Neutrophil (primary cell): Measurements from ENCODE around the gene TRAPPC3.

Experiments used
- H3K27ac ChIP-seq: fragments of 200-600 bp; sonication (generic); 2 replicates; pipeline ENCODE4 v1.5.1; 2016; ENCODE audit warnings: mild to moderate bottlenecking, moderate library complexity
- H3K27me3 ChIP-seq: fragments of 200-600 bp; sonication (generic); 2 replicates; pipeline ENCODE4 v1.6.0; 2016; ENCODE audit warnings: mild to moderate bottlenecking
- H3K36me3 ChIP-seq: fragments of 200-600 bp; sonication (generic); 2 replicates; pipeline ENCODE4 v1.5.1; 2017
- H3K4me1 ChIP-seq, 2 experiments: fragments of 200-600 bp in 1 of 2; sonication (generic) in 1 of 2; 1 replicate in 1 of 2; 2 replicates in 1 of 2; pipeline versions ENCODE4 v1.5.1 to v1.6.1; 2013 to 2016; ENCODE audit warnings: low read depth in 1 of 2, low read length in 1 of 2, mild to moderate bottlenecking in 1 of 2, moderate library complexity in 1 of 2; ENCODE audit not compliant: control insufficient read depth in 1 of 2, insufficient read depth in 1 of 2
- H3K4me3 ChIP-seq, 2 experiments: fragments of 200-600 bp in 1 of 2; sonication (generic) in 1 of 2; 1 replicate in 1 of 2; 2 replicates in 1 of 2; pipeline ENCODE4 v1.5.1; 2013 to 2016; ENCODE audit warnings: low read depth in 1 of 2, low read length in 1 of 2, mild to moderate bottlenecking in 1 of 2, moderate library complexity in 1 of 2
- H3K9me3 ChIP-seq: fragments of 200-600 bp; sonication (generic); 2 replicates; pipeline ENCODE4 v1.5.1; 2016
- CTCF ChIP-seq: fragments of 200-600 bp; sonication (generic); IDR thresholded peaks from 2 replicates; pipeline ENCODE4 v1.5.1; 2016; ENCODE audit warnings: antibody characterized with exemption

TRAPPC3 gene

GRCh38 chr1:36125129-36125991 is 23.9 kb downstream of the TRAPPC3 start, which contains the start of gene COL8A2:
Gene COL8A2, minus strand, starts transcription at chr1:36125222. Its CDS starts 24,980 bp downstream, at chr1:36100242.
- peak within 1 kb of the TSS in 1 of 2 experiments; percentile 36 for H3K4me3 ChIP-seq
- H3K27me3 ChIP-seq = peaks cover 56% of the 10 kb centered on the region
- H3K4me1 ChIP-seq = peaks cover 16 to 20% of the 10 kb centered on the region in 2 experiments
- H3K36me3 ChIP-seq = no peaks in the 10 kb centered on the region
- H3K9me3 ChIP-seq = no peaks in the 10 kb centered on the region
- TF ChIP-seq CTCF = no peak
- H3K27ac ChIP-seq = no peak within 1 kb of the TSS

- no peaks in the 10 kb centered on the region for H3K9me3 ChIP-seq
- H3K36me3 ChIP-seq = no peaks in the 10 kb centered on the region
- H3K4me3 ChIP-seq = no peak overlapping the region
- peaks cover 23 to 27% of the 10 kb centered on the region in 2 experiments for H3K4me1 ChIP-seq
- H3K27me3 ChIP-seq = peaks cover 56% of the 10 kb centered on the region
- TF ChIP-seq CTCF = no peak
- no peak overlapping the region for H3K27ac ChIP-seq
Measured at GRCh38 chr1:36124404-36125128, 24.7 kb downstream of the TRAPPC3 start.

GRCh38 chr1:36123356-36123755 is 25.9 kb downstream of the TRAPPC3 start:
- H3K4me1 ChIP-seq = peaks cover 26 to 29% of the 10 kb centered on the region in 2 experiments
- no peak for TF ChIP-seq CTCF

GRCh38 chr1:36122062-36123030 is 26.9 kb downstream of the TRAPPC3 start:
- Histone ChIP-seq H3K4me1 (peaks cover 26 to 29% of the 10 kb centered on the region in 2 experiments), H3K9me3 (no peaks in the 10 kb centered on the region), H3K27ac (no peak overlapping the region), H3K36me3 (no peaks in the 10 kb centered on the region), H3K27me3 (peaks cover 56% of the 10 kb centered on the region), H3K4me3 (no peak overlapping the region)
- no peak for TF ChIP-seq CTCF

More at GRCh38 chr1:36123356-36123755, 25.9 kb downstream of the TRAPPC3 start:
- Histone ChIP-seq H3K27me3 (peaks cover 56% of the 10 kb centered on the region), H3K4me3 (no peak overlapping the region), H3K27ac (no peak overlapping the region), H3K9me3 (no peaks in the 10 kb centered on the region), H3K36me3 (no peaks in the 10 kb centered on the region)

GRCh38 chr1:36119456-36119855 is 29.8 kb downstream of the TRAPPC3 start:
- Histone ChIP-seq H3K36me3 (no peaks in the 10 kb centered on the region), H3K27me3 (peaks cover 29% of the 10 kb centered on the region), H3K4me1 (peaks cover 27 to 32% of the 10 kb centered on the region in 2 experiments), H3K27ac (no peak overlapping the region), H3K9me3 (no peaks in the 10 kb centered on the region), H3K4me3 (no peak overlapping the region)
- TF ChIP-seq CTCF = no peak
